B cell (primary cell): ENCODE measurements around the gene KRTAP10-7. TPM values are rescaled to one million over a fixed set of nuclear protein-coding genes. Genes with fewer than 3 reads are reported as not detected.

Source experiments
- ATAC-seq: fragments of 200-7000 bp; cut with Tn5 transposase; one replicate; pipeline ENCODE4 v1.10.0; 2021; ENCODE audit warnings: low read depth, mild to moderate bottlenecking, moderate number of reproducible peaks, moderate library complexity
- CTCF ChIA-PET: fragments of 350-600 bp; sonication (Branson Sonifier 250); formaldehyde crosslinking; loops from one replicate; lab custom pipeline; 2021; ENCODE audit warnings: antibody characterized with exemption, inconsistent platforms; lab: Charles Lee
- POLR2A ChIA-PET: fragments of 350-600 bp; sonication (Branson Sonifier 250); formaldehyde crosslinking; loops from one replicate; lab custom pipeline; 2021; ENCODE audit warnings: antibody characterized with exemption; lab: Charles Lee
- DNase-seq: peaks from one replicate; pipeline ENCODE4 v3.0.0; 2013
- H2AFZ ChIP-seq: 2 replicates; pipeline ENCODE4 v1.6.1; 2012; ENCODE audit warnings: mild to moderate bottlenecking, low read depth, low read length; ENCODE audit not compliant: insufficient read depth, poor library complexity, severe bottlenecking
- H3K27ac ChIP-seq, 2 donors: 1 replicate in 1 of 2; 2 replicates in 1 of 2; pipeline ENCODE4 v1.5.1; 2012 to 2013; ENCODE audit warnings: low read length in 2 of 2, mild to moderate bottlenecking in 2 of 2, moderate library complexity in 1 of 2
- H3K27me3 ChIP-seq, 4 experiments: fragments of 200-600 bp in 1 of 4; sonication (generic) in 1 of 4; replicated peaks in 1 of 4; 1 replicate in 2 of 4; 2 replicates in 2 of 4; pipeline versions ENCODE4 v1.6.1 to v1.7.0; 2013 to 2016; ENCODE audit warnings: low read length in 3 of 4, mild to moderate bottlenecking in 2 of 4, mixed read lengths in 1 of 4, moderate library complexity in 1 of 4; ENCODE audit not compliant: insufficient read depth in 4 of 4, control insufficient read depth in 3 of 4; ENCODE audit errors: control extremely low read depth in 1 of 4
- H3K36me3 ChIP-seq, 2 experiments: replicated peaks in 1 of 2; 1 replicate in 1 of 2; 2 replicates in 1 of 2; pipeline versions ENCODE4 v1.6.1 to v1.7.1; 2013; ENCODE audit warnings: low read length in 1 of 2; ENCODE audit not compliant: insufficient read depth in 2 of 2, control insufficient read depth in 1 of 2; ENCODE audit errors: control extremely low read depth in 1 of 2, extremely low read depth in 1 of 2
- H3K4me1 ChIP-seq, 2 donors: fragments of 200-600 bp in 1 of 2; sonication (generic) in 1 of 2; 1 replicate in 1 of 2; 2 replicates in 1 of 2; pipeline versions ENCODE4 v1.5.1 to v1.6.1; 2013 to 2017; ENCODE audit warnings: low read length in 2 of 2; ENCODE audit not compliant: control insufficient read depth in 2 of 2, insufficient read depth in 2 of 2
- H3K4me2 ChIP-seq: replicated peaks from 2 replicates; pipeline ENCODE3; 2012; ENCODE audit warnings: mild to moderate bottlenecking, low read depth, low read length; ENCODE audit not compliant: poor library complexity, severe bottlenecking
- H3K4me3 ChIP-seq, 5 experiments: fragments of 200-600 bp in 1 of 5; sonication (generic) in 1 of 5; 1 replicate in 3 of 5; 2 replicates in 2 of 5; pipeline versions ENCODE4 v1.5.1 to v1.7.0; 2011 to 2016; ENCODE audit warnings: low read length in 4 of 5, mild to moderate bottlenecking in 4 of 5, low read depth in 2 of 5, control low read depth in 1 of 5, moderate library complexity in 1 of 5; ENCODE audit not compliant: insufficient read depth in 1 of 5; ENCODE audit errors: control extremely low read depth in 1 of 5, extremely low read depth in 1 of 5
- H3K79me2 ChIP-seq: fragments of 200-600 bp; sonication (generic); one replicate; pipeline ENCODE4 v1.6.0; 2016; ENCODE audit warnings: low read length; ENCODE audit not compliant: control insufficient read depth, insufficient read depth
- H3K9ac ChIP-seq: fragments of 200-600 bp; sonication (generic); 2 replicates; pipeline ENCODE4 v1.6.1; 2017; ENCODE audit warnings: mild to moderate bottlenecking, low read length, moderate library complexity
- H3K9me3 ChIP-seq, 3 donors: one replicate each; pipeline versions ENCODE4 v1.6.1 to v1.7.1; 2013; ENCODE audit warnings: low read length in 2 of 3; ENCODE audit not compliant: control insufficient read depth in 2 of 3, insufficient read depth in 1 of 3; ENCODE audit errors: control extremely low read depth in 1 of 3
- H4K20me1 ChIP-seq: 2 replicates; pipeline ENCODE4 v1.6.0; 2012; ENCODE audit warnings: mild to moderate bottlenecking, low read length; ENCODE audit not compliant: insufficient read depth, control insufficient read depth, poor library complexity, severe bottlenecking
- H3K27ac Mint-ChIP-seq: one replicate; pipeline ENCODE4 v1.8.0; 2021; ENCODE audit warnings: mixed read lengths
- H3K27me3 Mint-ChIP-seq: one replicate; pipeline ENCODE4 v1.8.0; 2021; ENCODE audit warnings: mixed read lengths
- H3K4me1 Mint-ChIP-seq: one replicate; pipeline ENCODE4 v1.8.0; 2021; ENCODE audit warnings: mixed read lengths
- H3K4me3 Mint-ChIP-seq: one replicate; pipeline ENCODE4 v1.8.0; 2021; ENCODE audit warnings: mixed read lengths
- H3K9me3 Mint-ChIP-seq: one replicate; pipeline ENCODE4 v1.8.0; 2022; ENCODE audit warnings: mixed read lengths; ENCODE audit not compliant: insufficient read depth
- EZH2 ChIP-seq: IDR thresholded peaks from 2 replicates; pipeline ENCODE4 v1.6.1; 2012; ENCODE audit warnings: borderline replicate concordance, low read depth, mild to moderate bottlenecking, moderate library complexity, low read length; ENCODE audit not compliant: insufficient read depth, poor library complexity, severe bottlenecking
- WGBS: methylation state at CpG from one replicate; pipeline ENCODE4 v1.1.5; 2013; ENCODE audit warnings: missing lambda C conversion rate; ENCODE audit not compliant: insufficient coverage; 5-methylcytosine and 5-hydroxymethylcytosine counted together
- intact Hi-C: fragments of 100-400 bp; cut with micrococcal nuclease; formaldehyde crosslinking; loops from one replicate; pipeline ENCODE4 v1.10.0; 2022
- polyA plus RNA-seq: library from polyadenylated mRNA; depleted of rRNA; stranded (reverse); fragments of >200 nt; gene quantifications from 2 replicates; pipeline ENCODE4 v1.2.3, GENCODE V29; 2012
- total RNA-seq, 2 donors: library from RNA; stranded (reverse); fragments of 120-200 nt in 1 of 2; gene quantifications; 1 replicate in 1 of 2; 2 replicates in 1 of 2; pipeline versions ENCODE4 v1.2.3 to v1.2.4, GENCODE V29; 2013 to 2022
- TF ChIP-seq, protein P1 (sequence below): fragments of 200-600 bp; IDR thresholded peaks from one replicate; pipeline ENCODE4 v1.8.0; 2022; ENCODE audit warnings: antibody characterized with exemption, mild to moderate bottlenecking

KRTAP10-7 gene
- total and polyA plus RNA-seq, 2 donors (not counting 1 experiment from before 2014, with no cell fraction given) = not detected

DNA sequence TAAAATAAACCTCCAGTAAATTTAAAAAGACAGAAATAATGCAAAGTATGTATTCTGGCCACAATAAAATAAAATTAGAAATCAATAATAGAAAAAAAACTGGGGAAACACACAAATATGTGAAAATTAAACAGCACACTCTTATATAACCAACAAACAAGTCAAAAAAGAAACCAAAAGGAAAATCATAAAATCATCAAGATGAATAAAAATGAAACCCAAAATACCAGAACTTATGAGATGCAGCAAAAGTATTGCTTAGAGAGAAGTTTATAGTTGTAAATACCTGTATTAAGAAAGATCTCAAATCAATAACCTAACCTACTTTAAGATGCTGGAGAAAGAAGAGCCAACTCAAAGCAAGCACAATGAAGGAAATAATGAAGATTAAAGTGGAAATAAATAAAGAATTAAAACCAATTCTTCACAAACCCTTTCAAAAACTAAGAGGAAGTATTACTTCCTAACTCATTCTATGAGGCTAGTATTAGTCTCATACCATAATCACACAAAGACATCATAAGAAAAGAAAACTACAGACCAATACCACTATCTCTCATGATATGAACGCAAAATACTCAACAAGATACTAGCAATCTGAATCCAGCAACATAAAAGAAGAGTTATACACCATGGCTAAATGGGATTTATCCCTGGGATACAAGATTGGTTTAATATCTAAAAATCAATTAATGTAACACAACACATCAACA lies 35.4 kb upstream of the KRTAP10-7 start:
- H3K27me3 ChIP-seq = no peaks in the 10 kb centered on the region
- peak overlapping the region; percentile 52 for H3K4me2 ChIP-seq
- peak; percentile 37 for DNase-seq
- peaks cover 12 to 26% of the 10 kb centered on the region in 2 donors for H3K4me1 ChIP-seq
- H3K9me3 ChIP-seq = peaks cover 0 to 7% (median 4%) of the 10 kb centered on the region in 3 donors
- WGBS = no CpG with 5 or more reads among the region's 1 CpG
- POLR2A ChIA-PET = no interaction called here
- H4K20me1 ChIP-seq = no peaks in the 10 kb centered on the region
- Mint-ChIP-seq H3K27me3 (peaks cover 6% of the 10 kb centered on the region), H3K27ac (peak overlapping the region; percentile 89), H3K4me3 (peak overlapping the region; percentile 66), H3K9me3 (peaks cover 7% of the 10 kb centered on the region), H3K4me1 (peaks cover 41% of the 10 kb centered on the region)
- CTCF ChIA-PET = no interaction called here
- H3K4me3 ChIP-seq = no peak overlapping the region
- peak; percentile 47 for ATAC-seq
- intact Hi-C loops = loop anchor here (5.0 kb wide), 1 partner anchor 547 kb away; no protein-coding TSS in a partner anchor
- H3K27ac ChIP-seq = peak overlapping the region; percentile 64 to 78
- no peaks in the 10 kb centered on the region for H3K79me2 ChIP-seq
- TF ChIP-seq, protein P1, sequence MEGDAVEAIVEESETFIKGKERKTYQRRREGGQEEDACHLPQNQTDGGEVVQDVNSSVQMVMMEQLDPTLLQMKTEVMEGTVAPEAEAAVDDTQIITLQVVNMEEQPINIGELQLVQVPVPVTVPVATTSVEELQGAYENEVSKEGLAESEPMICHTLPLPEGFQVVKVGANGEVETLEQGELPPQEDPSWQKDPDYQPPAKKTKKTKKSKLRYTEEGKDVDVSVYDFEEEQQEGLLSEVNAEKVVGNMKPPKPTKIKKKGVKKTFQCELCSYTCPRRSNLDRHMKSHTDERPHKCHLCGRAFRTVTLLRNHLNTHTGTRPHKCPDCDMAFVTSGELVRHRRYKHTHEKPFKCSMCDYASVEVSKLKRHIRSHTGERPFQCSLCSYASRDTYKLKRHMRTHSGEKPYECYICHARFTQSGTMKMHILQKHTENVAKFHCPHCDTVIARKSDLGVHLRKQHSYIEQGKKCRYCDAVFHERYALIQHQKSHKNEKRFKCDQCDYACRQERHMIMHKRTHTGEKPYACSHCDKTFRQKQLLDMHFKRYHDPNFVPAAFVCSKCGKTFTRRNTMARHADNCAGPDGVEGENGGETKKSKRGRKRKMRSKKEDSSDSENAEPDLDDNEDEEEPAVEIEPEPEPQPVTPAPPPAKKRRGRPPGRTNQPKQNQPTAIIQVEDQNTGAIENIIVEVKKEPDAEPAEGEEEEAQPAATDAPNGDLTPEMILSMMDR = no peak
- TF ChIP-seq EZH2 = no peak
- H3K36me3 ChIP-seq = no peaks in the 10 kb centered on the region
- H2AFZ ChIP-seq = peak overlapping the region; percentile 39
- H3K9ac ChIP-seq = peak overlapping the region; percentile 44

GRCh38 chr21:44566403-44566802 lies 34.0 kb upstream of the KRTAP10-7 start:
- ChIA-PET CTCF (no interaction called here), POLR2A (no interaction called here)
- no peak overlapping the region for H3K4me2 ChIP-seq
- DNase-seq (peak; percentile 56), ATAC-seq (peak; percentile 17)
- H4K20me1 ChIP-seq = no peaks in the 10 kb centered on the region
- TF ChIP-seq, protein P1 = no peak
- WGBS = no CpG with 5 or more reads among the region's 1 CpG
- peak overlapping the region; percentile 13 for H3K4me3 Mint-ChIP-seq
- H3K27me3 Mint-ChIP-seq = peaks cover 8% of the 10 kb centered on the region
- H3K4me1 Mint-ChIP-seq = peaks cover 33% of the 10 kb centered on the region
- peaks cover 12 to 26% of the 10 kb centered on the region in 2 donors for H3K4me1 ChIP-seq
- H3K9me3 Mint-ChIP-seq = peaks cover 7% of the 10 kb centered on the region
- intact Hi-C loops = loop anchor here (5.0 kb wide), 1 partner anchor 546 kb away; no protein-coding TSS in a partner anchor
- peaks cover 0 to 11% (median 6%) of the 10 kb centered on the region in 3 donors for H3K9me3 ChIP-seq
- no peaks in the 10 kb centered on the region for H3K27me3 ChIP-seq
- H3K36me3 ChIP-seq = no peaks in the 10 kb centered on the region
- H3K9ac ChIP-seq = no peak overlapping the region
- H3K27ac ChIP-seq = peak overlapping the region in 1 of 2 donors; percentile 28
- peak overlapping the region; percentile 59 for H3K27ac Mint-ChIP-seq
- no peak overlapping the region for H3K4me3 ChIP-seq
- no peaks in the 10 kb centered on the region for H3K79me2 ChIP-seq
- no peak overlapping the region for H2AFZ ChIP-seq
